Globus pallidus (tissue), 1 donor: ENCODE measurements around the gene GALNT16.
"Not testable (repeated sequence)": the region's sequence is repeated elsewhere in the genome, so short reads cannot be mapped to it uniquely, and the experiment has no call there.

ENCODE experiments used
- DNase-seq: peaks from one replicate; pipeline ENCODE4 v3.0.0-alpha.2; 2015; ENCODE audit warnings: low spot score

The GALNT16 gene

GRCh38 chr14:69363964-69364363, 104.0 kb downstream of the GALNT16 start:
- peak; percentile 37 for DNase-seq

- no peak for DNase-seq
Measured at GRCh38 chr14:69364378-69364777, 104.4 kb downstream of the GALNT16 start.

GRCh38 chr14:69366069-69366468, 106.1 kb downstream of the GALNT16 start:
- DNase-seq, result no peak

GRCh38 chr14:69366761-69367160, 106.8 kb downstream of the GALNT16 start:
- no peak for DNase-seq

GRCh38 chr14:69368381-69368780, 108.4 kb downstream of the GALNT16 start:
- no peak for DNase-seq

GRCh38 chr14:69370061-69370460, 110.1 kb downstream of the GALNT16 start:
- DNase-seq, result no peak

- no peak for DNase-seq
Measured at GRCh38 chr14:69372146-69372545, 112.2 kb downstream of the GALNT16 start.

GRCh38 chr14:69373104-69373503, 113.1 kb downstream of the GALNT16 start:
- no peak for DNase-seq

GRCh38 chr14:69374235-69374634, 114.3 kb downstream of the GALNT16 start:
- no peak for DNase-seq

- no peak for DNase-seq
Measured at GRCh38 chr14:69375182-69375581, 115.2 kb downstream of the GALNT16 start.

- DNase-seq, result no peak
Measured at GRCh38 chr14:69375722-69376121, 115.8 kb downstream of the GALNT16 start.

- no peak for DNase-seq
Measured at GRCh38 chr14:69376439-69376838, 116.5 kb downstream of the GALNT16 start.

- DNase-seq, result no peak
Measured at GRCh38 chr14:69378274-69378673, 118.3 kb downstream of the GALNT16 start.

- DNase-seq, result no peak
Measured at GRCh38 chr14:69387311-69387710, 127.4 kb downstream of the GALNT16 start.

GRCh38 chr14:69391400-69391799, 131.4 kb downstream of the GALNT16 start:
- not testable (repeated sequence) for DNase-seq

- DNase-seq, result no peak
Measured at GRCh38 chr14:69392481-69392880, 132.5 kb downstream of the GALNT16 start.

GRCh38 chr14:69395929-69396328, 136.0 kb downstream of the GALNT16 start:
- no peak for DNase-seq

- peak; percentile 98 for DNase-seq
Measured at GRCh38 chr14:69398053-69398817, 138.3 kb downstream of the GALNT16 start, which contains the start of the genes ERH and SLC39A9. ERH (minus strand) TSS chr14:69398299; CDS start chr14:69398233, 66 bp downstream. SLC39A9 (plus strand) TSS chr14:69398692; CDS start chr14:69399370, 678 bp downstream.

- no peak for DNase-seq
Measured at GRCh38 chr14:69398818-69399210, 138.9 kb downstream of the GALNT16 start.

- no peak for DNase-seq
Measured at GRCh38 chr14:69399750-69400149, 139.8 kb downstream of the GALNT16 start.

- DNase-seq, result no peak
Measured at GRCh38 chr14:69400154-69400553, 140.2 kb downstream of the GALNT16 start.

- DNase-seq, result no peak
Measured at GRCh38 chr14:69401841-69402240, 141.9 kb downstream of the GALNT16 start.

- no peak for DNase-seq
Measured at GRCh38 chr14:69404478-69404877, 144.5 kb downstream of the GALNT16 start.

GRCh38 chr14:69404883-69405282, 144.9 kb downstream of the GALNT16 start:
- DNase-seq, result no peak
